T-helper 2 cell treated with Interferon-gamma antibody and Interleukin-4, amounts not matched to agents 100 ng/mL and 5 ng/mL, for 36 hours (primary cell): ENCODE measurements around the gene ITPKB. TPM values are rescaled to one million over a fixed set of nuclear protein-coding genes. Genes with fewer than 3 reads are reported as not detected.

ENCODE experiments used
- intact Hi-C: fragments of 100-400 bp; cut with micrococcal nuclease; formaldehyde crosslinking; loops from one replicate; pipeline ENCODE4 v1.15.1; 2023
- total RNA-seq: library from RNA; stranded (reverse); gene quantifications from 2 replicates; pipeline ENCODE4 v1.2.3, GENCODE V29; 2022

The ITPKB gene
- total RNA-seq, 1 donor from 2014 or later, result 36.2 TPM

GRCh38 chr1:226671277-226671676 is 67.8 kb downstream of the ITPKB start:
- intact Hi-C loops, result no loop called here

GRCh38 chr1:226670073-226670472 is 69.0 kb downstream of the ITPKB start:
- intact Hi-C loops, result no loop called here

GRCh38 chr1:226668173-226668560 is 70.9 kb downstream of the ITPKB start:
- intact Hi-C loops, result no loop called here

GRCh38 chr1:226666692-226667091 is 72.4 kb downstream of the ITPKB start:
- intact Hi-C loops, result no loop called here

GRCh38 chr1:226666164-226666506 is 72.9 kb downstream of the ITPKB start:
- intact Hi-C loops, result no loop called here

- intact Hi-C loops, result no loop called here
Measured at GRCh38 chr1:226665505-226666163, 73.4 kb downstream of the ITPKB start.

GRCh38 chr1:226664413-226665101 is 74.5 kb downstream of the ITPKB start:
- intact Hi-C loops, result loop anchor here (5.0 kb wide), 1 partner anchor 48 kb away; no protein-coding TSS in a partner anchor

GRCh38 chr1:226663327-226663704 is 75.8 kb downstream of the ITPKB start:
- intact Hi-C loops, result loop anchor here (1.0 to 5.0 kb wide), 5 partner anchors 8 to 76 kb away; partner anchors contain the start of gene ITPKB

- intact Hi-C loops, result loop anchor here (1.0 to 5.0 kb wide), 5 partner anchors 7 to 77 kb away; partner anchors contain the start of gene ITPKB
Measured at GRCh38 chr1:226662642-226663326, 76.3 kb downstream of the ITPKB start.

- intact Hi-C loops, result loop anchor here (2.0 to 5.0 kb wide), 2 partner anchors 13 to 50 kb away; no protein-coding TSS in a partner anchor
Measured at GRCh38 chr1:226661965-226662364, 77.1 kb downstream of the ITPKB start.

- intact Hi-C loops, result loop anchor here (5.0 kb wide), 1 partner anchor 51 kb away; no protein-coding TSS in a partner anchor
Measured at GRCh38 chr1:226661271-226661670, 77.8 kb downstream of the ITPKB start.

- intact Hi-C loops, result loop anchor here (5.0 kb wide), 1 partner anchor 52 kb away; no protein-coding TSS in a partner anchor
Measured at GRCh38 chr1:226660410-226661182, 78.5 kb downstream of the ITPKB start.

- intact Hi-C loops, result loop anchor here (5.0 kb wide), 1 partner anchor 53 kb away; no protein-coding TSS in a partner anchor
Measured at GRCh38 chr1:226659641-226660040, 79.4 kb downstream of the ITPKB start.

- intact Hi-C loops, result no loop called here
Measured at GRCh38 chr1:226659136-226659535, 79.9 kb downstream of the ITPKB start.

- intact Hi-C loops, result no loop called here
Measured at GRCh38 chr1:226658546-226659125, 80.4 kb downstream of the ITPKB start.

- intact Hi-C loops, result no loop called here
Measured at GRCh38 chr1:226657895-226658545, 81.1 kb downstream of the ITPKB start.

- intact Hi-C loops, result no loop called here
Measured at GRCh38 chr1:226656601-226657277, 82.3 kb downstream of the ITPKB start.

GRCh38 chr1:226656201-226656600 is 82.9 kb downstream of the ITPKB start:
- intact Hi-C loops, result no loop called here

GRCh38 chr1:226655251-226656163 is 83.6 kb downstream of the ITPKB start:
- intact Hi-C loops, result loop anchor here (1.0 kb wide), 1 partner anchor 8 kb away; no protein-coding TSS in a partner anchor
